Muscle layer of duodenum (tissue), 2 donors: ENCODE results near the gene GRAMD1B.

Experiments used
- H3K27ac ChIP-seq: one replicate; pipeline ENCODE4 v1.7.0; 2013; ENCODE audit warnings: mild to moderate bottlenecking, low read length
- H3K27me3 ChIP-seq: one replicate; pipeline ENCODE4 v1.7.0; 2013; ENCODE audit warnings: low read depth, mild to moderate bottlenecking, control low read depth, low read length
- H3K36me3 ChIP-seq, 2 donors: one replicate each; pipeline ENCODE4 v1.7.0; 2013; ENCODE audit warnings: low read length in 2 of 2, control low read depth in 1 of 2, mild to moderate bottlenecking in 1 of 2; ENCODE audit not compliant: insufficient read depth in 2 of 2, control insufficient read depth in 1 of 2
- H3K4me1 ChIP-seq, 2 donors: one replicate each; pipeline ENCODE4 v1.7.0; 2013; ENCODE audit warnings: low read length in 2 of 2, mild to moderate bottlenecking in 2 of 2, control low read depth in 1 of 2, moderate library complexity in 1 of 2; ENCODE audit not compliant: insufficient read depth in 2 of 2, control insufficient read depth in 1 of 2
- H3K4me3 ChIP-seq, 2 donors: one replicate each; pipeline ENCODE4 v1.7.0; 2013; ENCODE audit warnings: low read length in 2 of 2, low read depth in 1 of 2, mild to moderate bottlenecking in 1 of 2
- H3K9me3 ChIP-seq, 2 donors: one replicate each; pipeline ENCODE4 v1.7.0; 2013; ENCODE audit warnings: low read length in 2 of 2, control low read depth in 1 of 2, mild to moderate bottlenecking in 1 of 2; ENCODE audit not compliant: control insufficient read depth in 1 of 2
- donor health status: healthy.

The GRAMD1B gene

DNA sequence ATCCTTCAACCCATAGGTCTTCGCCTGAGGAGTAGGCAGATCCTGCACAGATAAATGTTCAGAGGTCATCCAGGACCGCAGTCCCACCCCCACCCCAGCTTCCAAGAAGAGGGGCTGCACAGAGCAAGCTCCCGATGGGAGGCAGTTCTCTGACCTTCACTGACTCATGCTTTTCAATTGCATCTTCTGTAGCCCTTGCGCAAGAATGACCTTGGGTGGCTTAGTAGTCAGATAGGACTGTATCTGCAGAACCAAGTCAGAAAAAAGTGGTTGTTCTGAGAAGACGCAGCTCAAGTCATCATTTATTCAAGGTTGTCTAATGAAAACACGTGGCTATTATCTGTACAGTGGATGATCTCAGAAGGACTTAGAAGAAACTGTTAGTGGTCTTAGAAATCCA is 16.4 kb upstream of the GRAMD1B start:
- Histone ChIP-seq H3K9me3 (no peaks in the 10 kb centered on the region), H3K4me1 (no peaks in the 10 kb centered on the region), H3K36me3 (no peaks in the 10 kb centered on the region), H3K27me3 (no peaks in the 10 kb centered on the region), H3K27ac (no peak overlapping the region), H3K4me3 (no peak overlapping the region)

DNA sequence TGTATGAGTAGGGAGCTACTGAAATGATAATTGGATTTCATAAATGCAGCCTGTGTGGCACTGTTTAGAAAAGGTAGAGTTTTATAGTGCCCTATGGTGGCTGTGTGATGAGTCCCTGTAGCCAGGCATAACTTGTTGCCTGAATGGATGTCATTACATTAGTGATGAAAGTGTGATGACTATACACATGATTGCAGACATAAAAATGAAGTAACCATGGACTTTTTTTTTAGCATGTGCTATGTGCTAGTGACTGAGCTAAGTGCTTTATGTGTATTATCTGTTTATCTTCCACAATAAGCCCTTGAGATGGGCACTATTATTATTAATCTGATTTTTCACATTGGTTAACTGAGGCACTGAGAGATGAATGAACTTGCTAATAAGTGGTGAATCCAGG is 13.5 kb upstream of the GRAMD1B start:
- Histone ChIP-seq H3K27me3 (no peaks in the 10 kb centered on the region), H3K27ac (no peak overlapping the region)

DNA sequence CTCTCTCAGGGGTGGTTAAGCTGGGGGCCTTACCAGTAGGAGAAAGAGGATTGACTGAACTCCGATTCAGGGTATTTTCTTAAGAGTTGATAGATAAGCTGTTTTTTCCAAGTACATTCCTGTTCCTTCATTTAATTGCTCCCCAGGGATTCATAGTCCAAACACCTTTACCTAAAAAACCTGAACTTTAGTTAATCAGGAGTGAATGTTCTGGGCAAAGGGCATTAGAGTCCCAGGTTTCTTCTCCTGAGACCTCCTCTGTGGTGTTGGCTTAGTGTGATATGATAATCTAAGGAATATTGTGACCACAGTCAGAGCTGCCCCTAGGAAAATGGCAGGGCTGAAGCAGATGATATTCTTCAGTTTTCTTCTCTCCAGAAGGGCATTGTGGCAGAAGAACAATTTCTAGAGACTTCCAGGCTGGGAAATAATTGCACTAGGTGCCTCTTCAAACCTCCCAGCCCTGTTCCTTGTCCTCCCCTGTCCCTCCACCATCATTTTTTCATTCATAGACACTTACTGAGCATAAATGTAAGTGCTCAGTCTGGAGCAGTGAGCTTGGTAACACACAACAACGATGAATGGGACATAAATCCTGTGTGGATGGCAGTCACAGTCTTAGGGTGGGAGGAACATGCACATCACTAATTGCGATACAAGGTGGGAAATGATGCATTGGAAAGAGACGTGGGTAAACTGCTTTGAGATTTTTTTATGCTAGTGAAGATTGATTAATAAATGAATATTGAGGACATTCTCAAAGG is 11.5 kb upstream of the GRAMD1B start:
- Histone ChIP-seq H3K27ac (no peak overlapping the region), H3K36me3 (no peaks in the 10 kb centered on the region), H3K4me3 (no peak overlapping the region), H3K4me1 (no peaks in the 10 kb centered on the region), H3K27me3 (no peaks in the 10 kb centered on the region), H3K9me3 (no peaks in the 10 kb centered on the region)

More for the DNA sequence above, 13.5 kb upstream of the GRAMD1B start:
- Histone ChIP-seq H3K36me3 (no peaks in the 10 kb centered on the region), H3K4me3 (no peak overlapping the region), H3K4me1 (no peaks in the 10 kb centered on the region), H3K9me3 (no peaks in the 10 kb centered on the region)

DNA sequence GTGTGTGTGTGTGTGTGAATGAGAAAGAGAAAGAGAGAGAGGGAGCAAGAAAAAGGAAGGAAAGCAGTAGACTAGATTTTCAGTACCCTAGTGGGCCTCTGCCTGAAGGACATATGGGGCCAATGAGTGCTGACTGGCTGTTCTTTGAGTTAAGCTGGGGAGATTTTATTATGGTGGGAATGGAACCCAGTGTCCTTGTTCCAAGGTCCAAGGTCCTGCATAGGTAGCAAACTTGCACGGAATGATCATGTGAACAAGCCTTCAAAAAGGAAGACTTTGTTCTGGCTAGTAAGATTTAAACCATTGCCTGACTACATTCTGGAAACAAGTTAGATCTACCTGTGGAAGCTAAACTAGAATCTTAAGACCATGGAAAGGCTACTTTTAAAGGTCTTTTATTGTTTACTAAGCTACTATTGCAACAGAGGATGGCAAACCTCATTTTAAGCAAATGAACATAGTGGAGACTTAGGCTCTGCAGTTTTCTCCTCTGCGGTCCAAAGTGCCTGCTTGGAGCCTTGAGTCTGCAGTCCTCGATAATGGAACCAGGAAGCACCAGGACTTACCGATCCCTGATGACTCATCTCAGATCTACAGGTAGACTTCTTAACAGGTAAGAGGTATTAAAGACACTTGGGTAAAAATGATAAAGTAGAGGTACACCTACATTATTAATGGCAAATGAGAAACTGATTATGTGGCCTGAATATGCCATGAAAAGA is 10.2 kb upstream of the GRAMD1B start:
- no peaks in the 10 kb centered on the region for H3K36me3 ChIP-seq
- H3K9me3 ChIP-seq: no peaks in the 10 kb centered on the region
- no peak overlapping the region for H3K4me3 ChIP-seq
- no peaks in the 10 kb centered on the region for H3K4me1 ChIP-seq
- H3K27me3 ChIP-seq: no peaks in the 10 kb centered on the region
- H3K27ac ChIP-seq: no peak overlapping the region

DNA sequence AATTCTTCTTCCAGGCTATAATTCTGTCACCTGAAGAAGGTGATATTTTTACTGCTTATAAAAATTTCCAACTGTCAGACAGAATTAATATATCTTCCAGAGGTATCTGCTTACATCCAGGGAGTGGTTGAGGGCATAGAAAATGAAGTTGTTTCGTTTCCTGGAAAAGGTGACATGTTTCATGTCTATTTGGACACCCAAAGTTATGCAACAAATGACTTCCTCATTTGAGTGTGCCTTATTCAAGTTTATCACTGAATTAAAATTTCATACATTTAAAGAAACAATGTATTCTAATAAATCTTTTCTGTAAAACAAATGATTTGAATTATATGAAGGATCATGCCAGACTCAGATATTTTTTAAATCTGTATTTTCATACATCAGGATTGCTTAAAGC is 8.5 kb upstream of the GRAMD1B start:
- Histone ChIP-seq H3K4me1 (no peaks in the 10 kb centered on the region), H3K27me3 (no peaks in the 10 kb centered on the region), H3K36me3 (no peaks in the 10 kb centered on the region), H3K9me3 (no peaks in the 10 kb centered on the region), H3K27ac (no peak overlapping the region), H3K4me3 (no peak overlapping the region)

GRCh38 chr11:123425367-123425766 is 4.7 kb upstream of the GRAMD1B start:
- H3K27ac ChIP-seq: no peak overlapping the region
- peaks cover 0 to under 1% of the 10 kb centered on the region in 2 donors for H3K4me1 ChIP-seq
- H3K27me3 ChIP-seq: no peaks in the 10 kb centered on the region
- H3K36me3 ChIP-seq: no peaks in the 10 kb centered on the region
- H3K4me3 ChIP-seq: no peak overlapping the region
- no peaks in the 10 kb centered on the region for H3K9me3 ChIP-seq

DNA sequence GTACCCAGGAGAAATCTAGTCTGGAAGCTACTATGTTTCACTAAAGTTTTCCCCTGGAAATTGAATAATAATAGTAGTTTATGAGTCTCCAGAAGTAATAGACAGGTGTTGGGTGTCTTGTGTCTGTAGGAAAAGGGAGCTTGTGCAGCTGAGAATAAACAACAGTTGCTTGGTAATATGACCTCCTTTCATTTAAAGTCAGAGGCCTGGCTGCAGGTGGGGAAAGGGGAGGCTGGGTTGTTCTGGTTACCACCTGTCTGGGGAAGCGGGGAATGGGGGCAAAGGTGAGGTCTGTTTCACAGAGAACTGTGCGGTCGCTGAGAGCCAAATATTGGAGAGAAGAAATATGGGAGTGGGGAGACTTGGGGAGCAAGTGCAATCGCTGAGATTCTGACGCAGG is 3.3 kb upstream of the GRAMD1B start:
- Histone ChIP-seq H3K27ac (no peak overlapping the region), H3K4me3 (no peak overlapping the region), H3K4me1 (peaks cover 0 to 9% of the 10 kb centered on the region in 2 donors), H3K27me3 (no peaks in the 10 kb centered on the region), H3K36me3 (no peaks in the 10 kb centered on the region), H3K9me3 (no peaks in the 10 kb centered on the region)

GRCh38 chr11:123427405-123427804 is 2.7 kb upstream of the GRAMD1B start:
- H3K4me1 ChIP-seq: peaks cover 0 to 9% of the 10 kb centered on the region in 2 donors
- H3K4me3 ChIP-seq: no peak overlapping the region
- H3K36me3 ChIP-seq: no peaks in the 10 kb centered on the region
- H3K9me3 ChIP-seq: no peaks in the 10 kb centered on the region
- H3K27me3 ChIP-seq: no peaks in the 10 kb centered on the region
- H3K27ac ChIP-seq: no peak overlapping the region

- no peak overlapping the region for H3K27ac ChIP-seq
- H3K4me1 ChIP-seq: peaks cover 0 to 9% of the 10 kb centered on the region in 2 donors
- H3K27me3 ChIP-seq: no peaks in the 10 kb centered on the region
- H3K36me3 ChIP-seq: no peaks in the 10 kb centered on the region
- H3K4me3 ChIP-seq: no peak overlapping the region
- no peaks in the 10 kb centered on the region for H3K9me3 ChIP-seq
These were observed 1.9 kb upstream of the GRAMD1B start for GRCh38 chr11:123428116-123428715.

GRCh38 chr11:123429336-123429735 is 733 bp upstream of the GRAMD1B start:
- H3K9me3 ChIP-seq: no peaks in the 10 kb centered on the region
- no peaks in the 10 kb centered on the region for H3K36me3 ChIP-seq
- H3K27me3 ChIP-seq: no peaks in the 10 kb centered on the region
- no peak overlapping the region for H3K4me3 ChIP-seq
- H3K27ac ChIP-seq: no peak overlapping the region
- H3K4me1 ChIP-seq: peaks cover 0 to 9% of the 10 kb centered on the region in 2 donors

DNA sequence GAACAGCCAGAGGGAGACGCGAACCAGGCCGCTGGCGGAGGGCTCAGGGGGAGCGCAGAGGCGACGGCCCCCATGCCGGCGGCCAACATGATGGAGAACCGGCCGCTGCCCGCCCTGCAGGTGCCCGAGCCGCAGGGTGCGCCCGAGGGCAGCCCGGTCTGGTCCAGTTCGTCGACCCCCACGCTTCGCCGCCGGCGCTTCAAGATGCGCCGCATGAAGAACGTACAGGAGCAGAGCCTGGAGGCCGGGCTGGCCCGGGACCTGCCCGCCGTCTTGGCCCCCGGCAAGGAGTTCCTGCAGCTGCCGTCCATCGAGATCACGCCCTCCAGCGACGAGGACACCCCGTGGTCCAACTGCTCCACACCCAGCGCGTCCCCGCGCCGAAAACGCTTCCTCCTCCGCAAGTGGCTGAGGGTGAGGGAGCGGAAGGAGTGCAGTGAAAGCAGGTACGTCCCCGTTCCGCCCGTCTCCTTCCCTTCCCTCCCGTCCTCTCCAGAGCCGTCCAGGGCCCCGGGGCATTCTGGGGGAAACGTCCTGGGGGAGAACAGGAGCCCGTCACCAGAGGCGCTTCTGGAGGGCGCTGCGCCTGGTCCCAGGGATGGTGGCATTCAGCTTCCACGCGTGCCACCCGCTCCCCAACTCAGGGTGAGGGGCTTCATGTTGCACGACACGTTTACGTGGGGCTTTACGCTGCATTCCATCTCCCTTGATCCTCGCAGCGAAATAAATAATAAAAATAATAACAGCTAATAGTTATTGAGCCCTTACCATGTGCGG is 840 bp downstream of the GRAMD1B start:
- Histone ChIP-seq H3K27ac (no peak overlapping the region), H3K4me3 (peak overlapping the region; percentile 60 to 77), H3K4me1 (peaks cover 0 to 9% of the 10 kb centered on the region in 2 donors), H3K27me3 (no peaks in the 10 kb centered on the region), H3K9me3 (no peaks in the 10 kb centered on the region), H3K36me3 (no peaks in the 10 kb centered on the region)
